Endothelial cell of umbilical vein (primary cell): Measurements from ENCODE around the gene ZBTB46. TPM values are rescaled to one million over a fixed set of nuclear protein-coding genes. Genes with fewer than 3 reads are reported as not detected.

Experiments
- BruUV-seq: library from RNA; stranded (reverse); fragments of 400-500 nt; replicated peaks from 2 replicates; lab custom pipeline; 2021; lab: Mats Ljungman, UMichigan
- CTCF ChIA-PET: fragments of 300-600, 350-600 bp; sonication (Branson Sonifier 250); formaldehyde crosslinking; loops from one replicate; lab custom pipeline; 2021; ENCODE audit warnings: antibody characterized with exemption, inconsistent platforms; lab: Charles Lee
- POLR2A ChIA-PET: fragments of 300-600, 350-600 bp; sonication (Branson Sonifier 250); formaldehyde crosslinking; loops from one replicate; lab custom pipeline; 2021; ENCODE audit warnings: antibody characterized with exemption, inconsistent platforms; lab: Charles Lee
- DNase-seq: peaks from one replicate; pipeline ENCODE4 v3.0.0-alpha.2; 2011; ENCODE audit warnings: low read depth, low spot score
- FAIRE-seq: peaks from 2 replicates; lab custom pipeline; 2011; peaks lifted over from hg19 to GRCh38; lab: Jason Lieb, UNC
- H2AFZ ChIP-seq: 2 replicates; pipeline ENCODE4 v1.6.0; 2012; ENCODE audit warnings: low read depth, low read length, control low read depth, inconsistent platforms
- H3K27ac ChIP-seq: 2 replicates; pipeline ENCODE4 v1.5.1; 2011; ENCODE audit warnings: low read depth, mild to moderate bottlenecking, control low read depth, low read length, moderate library complexity; ENCODE audit not compliant: insufficient read depth
- H3K27me3 ChIP-seq, 2 experiments: 2 replicates each; pipeline versions ENCODE4 v1.6.0 to v1.6.1; 2011; ENCODE audit warnings: low read length in 2 of 2, mixed read lengths in 1 of 2; ENCODE audit not compliant: control insufficient read depth in 2 of 2, insufficient read depth in 2 of 2
- H3K36me3 ChIP-seq, 2 experiments: 2 replicates in 1 of 2; 3 replicates in 1 of 2; pipeline ENCODE4 v1.5.1; 2011; ENCODE audit warnings: low read length in 2 of 2, mild to moderate bottlenecking in 1 of 2, moderate library complexity in 1 of 2; ENCODE audit not compliant: control insufficient read depth in 2 of 2, insufficient read depth in 2 of 2; ENCODE audit errors: extremely low read depth in 1 of 2
- H3K4me1 ChIP-seq: 3 replicates; pipeline ENCODE4 v1.5.1; 2011; ENCODE audit warnings: mild to moderate bottlenecking, low read length; ENCODE audit not compliant: control insufficient read depth, insufficient read depth; ENCODE audit errors: extremely low read depth
- H3K4me2 ChIP-seq: 2 replicates; pipeline ENCODE4 v1.6.1; 2011; ENCODE audit warnings: low read length, control low read depth, mixed read lengths; ENCODE audit not compliant: insufficient read depth
- H3K4me3 ChIP-seq, 3 experiments: fragments of 200-600 bp in 1 of 3; sonication (generic), shearing (Covaris generic) in 1 of 3; replicated peaks in 1 of 3; 2 replicates each; pipeline ENCODE4 v1.5.1; 2011 to 2016; ENCODE audit warnings: control low read depth in 3 of 3, low read length in 3 of 3, mild to moderate bottlenecking in 2 of 3, inconsistent platforms in 1 of 3, low read depth in 1 of 3, moderate library complexity in 1 of 3; ENCODE audit not compliant: insufficient read depth in 1 of 3
- H3K79me2 ChIP-seq: 2 replicates; pipeline ENCODE4 v1.6.0; 2012; ENCODE audit warnings: low read length, inconsistent platforms; ENCODE audit not compliant: control insufficient read depth, insufficient read depth
- H3K9ac ChIP-seq: replicated peaks from 2 replicates; pipeline ENCODE3; 2011; ENCODE audit warnings: low read length, control low read depth; ENCODE audit not compliant: insufficient read depth; ENCODE audit errors: extremely low read depth
- H3K9me1 ChIP-seq: replicated peaks from 3 replicates; pipeline ENCODE4 v1.6.0; 2011; ENCODE audit warnings: mild to moderate bottlenecking, low read length; ENCODE audit not compliant: control insufficient read depth, insufficient read depth; ENCODE audit errors: extremely low read depth
- H3K9me3 ChIP-seq: replicated peaks from 2 replicates; pipeline ENCODE4 v1.5.1; 2012; ENCODE audit warnings: low read length, inconsistent platforms; ENCODE audit not compliant: control insufficient read depth, insufficient read depth
- H4K20me1 ChIP-seq: replicated peaks from 2 replicates; pipeline ENCODE3; 2011; ENCODE audit warnings: mild to moderate bottlenecking, low read length; ENCODE audit not compliant: control insufficient read depth, insufficient read depth; ENCODE audit errors: extremely low read depth
- CTCF ChIP-seq, 2 donors: IDR thresholded peaks; 1 replicate in 1 of 2; 2 replicates in 1 of 2; pipeline ENCODE4 v1.5.1; 2011; ENCODE audit warnings: low read length in 2 of 2, mild to moderate bottlenecking in 2 of 2, moderate library complexity in 2 of 2, control low read depth in 1 of 2, inconsistent platforms in 1 of 2, low read depth in 1 of 2; ENCODE audit not compliant: insufficient read depth in 1 of 2; ENCODE audit errors: extremely low read depth in 1 of 2
- EZH2 ChIP-seq: IDR thresholded peaks from 2 replicates; pipeline ENCODE4 v1.6.1; 2012; ENCODE audit warnings: borderline replicate concordance, low read depth, mild to moderate bottlenecking, moderate library complexity, low read length, inconsistent platforms; ENCODE audit not compliant: severe bottlenecking
- FOS ChIP-seq: IDR thresholded peaks from 2 replicates; pipeline ENCODE4 v1.6.1; 2011; ENCODE audit warnings: mild to moderate bottlenecking, low read length, moderate library complexity, borderline replicate concordance; ENCODE audit not compliant: insufficient read depth
- GATA2 ChIP-seq: IDR thresholded peaks from 2 replicates; pipeline ENCODE4 v1.7.0; 2011; ENCODE audit warnings: low read depth, mild to moderate bottlenecking, moderate library complexity, mixed read lengths, low read length; ENCODE audit not compliant: insufficient read length, insufficient read depth
- MAX ChIP-seq: IDR thresholded peaks from 2 replicates; pipeline ENCODE4 v1.6.1; 2011; ENCODE audit not compliant: insufficient read depth, insufficient read length
- POLR2A ChIP-seq: IDR thresholded peaks from 2 replicates; pipeline ENCODE4 v1.6.1; 2012; ENCODE audit warnings: low read depth, mild to moderate bottlenecking, control low read depth, low read length
- POLR2AphosphoS5 ChIP-seq: IDR thresholded peaks from 2 replicates; pipeline ENCODE4 v1.6.1; 2012; ENCODE audit warnings: low read depth, mild to moderate bottlenecking, control low read depth, low read length, moderate library complexity; ENCODE audit not compliant: insufficient read depth
- dilution Hi-C: fragments of 300-500 bp; cut with MboI; formaldehyde crosslinking; loops from one replicate; pipeline ENCODE4 v1.15.0; 2019; ENCODE audit warnings: low sequenced_read_pairs; ENCODE audit not compliant: extremely low pct_ligation_motif_present
- intact Hi-C: fragments of 100-400 bp; cut with micrococcal nuclease; formaldehyde crosslinking; loops from one replicate; pipeline ENCODE4 v1.10.0; 2022
- polyA plus RNA-seq, 4 experiments: library from polyadenylated mRNA; depleted of rRNA in 3 of 4; stranded (reverse) in 3 of 4; unstranded in 1 of 4; fragments of >200 nt; gene quantifications; 2 replicates each; pipeline versions ENCODE4 v1.2.1 to v1.2.3, GENCODE V29; 2011 to 2012; ENCODE audit warnings: missing spikeins in 1 of 4
- total RNA-seq: library from RNA; stranded (reverse); gene quantifications from 2 replicates; pipeline ENCODE4 v1.2.3, GENCODE V29; 2021

The ZBTB46 gene
- total and polyA plus RNA-seq, 2 donors (not counting 3 experiments of a cell fraction or from before 2014, with no cell fraction given) = 1.3 to 7.1 TPM

GRCh38 chr20:63771046-63771707 lies 59.9 kb downstream of the ZBTB46 start:
- H3K27ac ChIP-seq = no peak overlapping the region
- intact Hi-C loops = no loop called here
- no peaks in the 10 kb centered on the region for H3K9me3 ChIP-seq
- CTCF ChIA-PET = no interaction called here
- POLR2A ChIA-PET = no interaction called here
- no peaks in the 10 kb centered on the region for H3K9me1 ChIP-seq
- H3K4me1 ChIP-seq = peaks cover 6% of the 10 kb centered on the region
- H3K9ac ChIP-seq = no peak overlapping the region
- no peaks in the 10 kb centered on the region for H4K20me1 ChIP-seq
- H2AFZ ChIP-seq = no peak overlapping the region
- H3K4me3 ChIP-seq = no peak overlapping the region
- no peak for FAIRE-seq
- DNase-seq = no peak
- no peaks in the 10 kb centered on the region for H3K79me2 ChIP-seq
- H3K36me3 ChIP-seq = no peaks in the 10 kb centered on the region
- TF ChIP-seq POLR2A (no peak), CTCF (IDR thresholded peaks at IDR 0.05; ENCODE audit: extremely low read depth in 1 of 2, insufficient read depth in 1 of 2, low read depth in 1 of 2, low read length in 2 of 2) (no peak), EZH2 (no peak), MAX (no peak), POLR2AphosphoS5 (no peak), FOS (no peak), GATA2 (no peak)
- H3K27me3 ChIP-seq = no peaks in the 10 kb centered on the region
- no peak overlapping the region for H3K4me2 ChIP-seq
- BruUV-seq = no TSS peak
- dilution Hi-C loops = no loop called here
